GM23338 (cell line): Measurements from ENCODE around the gene AQP5.

Experiments
- CREB1 ChIP-seq: fragments of 250-450 bp; sonication (Bioruptor Pico); IDR thresholded peaks from 2 replicates; pipeline ENCODE4 v1.5.0; 2020; ENCODE audit warnings: low read depth, mild to moderate bottlenecking, moderate library complexity
- EZH2phosphoT487 ChIP-seq: fragments of 200-600 bp; sonication (generic); IDR thresholded peaks from one replicate; pipeline ENCODE4 v1.8.1; 2018; ENCODE audit warnings: antibody characterized with exemption; ENCODE audit not compliant: unreplicated experiment
- POLR2AphosphoS5 ChIP-seq: IDR thresholded peaks from 2 replicates; pipeline ENCODE4 v1.6.1; 2016; ENCODE audit warnings: antibody characterized with exemption, low read depth
- ZNF331 ChIP-seq: fragments of 250-450 bp; sonication (Bioruptor Pico); IDR thresholded peaks from 2 replicates; pipeline ENCODE4 v1.5.0; 2020; ENCODE audit warnings: low read depth, mild to moderate bottlenecking, moderate library complexity
- TF ChIP-seq, protein P1 (sequence below), 2 experiments: fragments of 200-600 bp in 1 of 2; sonication (generic) in 1 of 2; conservative IDR thresholded peaks; 2 replicates each; pipeline versions ENCODE4 v1.5.1 to v1.6.1; 2016 to 2017; ENCODE audit warnings: antibody characterized with exemption in 2 of 2, low read depth in 2 of 2, mild to moderate bottlenecking in 2 of 2, moderate library complexity in 1 of 2
- TF ChIP-seq, protein P2 (sequence below): fragments of 250-450 bp; sonication (Bioruptor Pico); IDR thresholded peaks from 2 replicates; pipeline ENCODE4 v1.5.0; 2020; ENCODE audit warnings: mild to moderate bottlenecking, moderate library complexity

DNA sequence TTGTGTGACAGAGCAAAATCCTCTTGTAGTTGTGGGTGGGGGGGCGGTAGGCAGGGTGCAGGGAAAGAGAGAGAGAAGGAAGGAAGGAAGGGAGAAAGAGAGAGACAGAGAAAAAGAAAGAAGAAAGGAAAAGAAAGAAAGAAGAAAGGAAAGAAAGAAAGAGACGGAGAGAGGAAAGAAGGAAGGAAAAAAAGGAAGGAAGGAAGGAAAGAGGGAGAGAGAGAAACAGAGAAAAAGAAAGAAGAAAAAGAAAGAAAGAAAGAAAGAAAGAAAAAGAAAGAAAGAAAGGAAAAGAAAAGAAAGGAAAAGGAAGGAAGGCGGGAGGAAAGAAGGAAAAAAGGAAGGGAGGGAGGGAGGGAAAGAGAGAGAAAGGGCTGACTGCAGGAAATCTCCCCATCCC is 40.4 kb upstream of the AQP5 start:
- TF ChIP-seq, protein P1, sequence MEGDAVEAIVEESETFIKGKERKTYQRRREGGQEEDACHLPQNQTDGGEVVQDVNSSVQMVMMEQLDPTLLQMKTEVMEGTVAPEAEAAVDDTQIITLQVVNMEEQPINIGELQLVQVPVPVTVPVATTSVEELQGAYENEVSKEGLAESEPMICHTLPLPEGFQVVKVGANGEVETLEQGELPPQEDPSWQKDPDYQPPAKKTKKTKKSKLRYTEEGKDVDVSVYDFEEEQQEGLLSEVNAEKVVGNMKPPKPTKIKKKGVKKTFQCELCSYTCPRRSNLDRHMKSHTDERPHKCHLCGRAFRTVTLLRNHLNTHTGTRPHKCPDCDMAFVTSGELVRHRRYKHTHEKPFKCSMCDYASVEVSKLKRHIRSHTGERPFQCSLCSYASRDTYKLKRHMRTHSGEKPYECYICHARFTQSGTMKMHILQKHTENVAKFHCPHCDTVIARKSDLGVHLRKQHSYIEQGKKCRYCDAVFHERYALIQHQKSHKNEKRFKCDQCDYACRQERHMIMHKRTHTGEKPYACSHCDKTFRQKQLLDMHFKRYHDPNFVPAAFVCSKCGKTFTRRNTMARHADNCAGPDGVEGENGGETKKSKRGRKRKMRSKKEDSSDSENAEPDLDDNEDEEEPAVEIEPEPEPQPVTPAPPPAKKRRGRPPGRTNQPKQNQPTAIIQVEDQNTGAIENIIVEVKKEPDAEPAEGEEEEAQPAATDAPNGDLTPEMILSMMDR (conservative IDR thresholded peaks at IDR 0.05; ENCODE audit: low read depth in 2 of 2), result no peak
- no peak for TF ChIP-seq CREB1 (CRISPR knock-in tag)
- no peak for TF ChIP-seq ZNF331 (CRISPR knock-in tag)
- no peak for TF ChIP-seq POLR2AphosphoS5
- no peak for TF ChIP-seq EZH2phosphoT487
- TF ChIP-seq, protein P2, sequence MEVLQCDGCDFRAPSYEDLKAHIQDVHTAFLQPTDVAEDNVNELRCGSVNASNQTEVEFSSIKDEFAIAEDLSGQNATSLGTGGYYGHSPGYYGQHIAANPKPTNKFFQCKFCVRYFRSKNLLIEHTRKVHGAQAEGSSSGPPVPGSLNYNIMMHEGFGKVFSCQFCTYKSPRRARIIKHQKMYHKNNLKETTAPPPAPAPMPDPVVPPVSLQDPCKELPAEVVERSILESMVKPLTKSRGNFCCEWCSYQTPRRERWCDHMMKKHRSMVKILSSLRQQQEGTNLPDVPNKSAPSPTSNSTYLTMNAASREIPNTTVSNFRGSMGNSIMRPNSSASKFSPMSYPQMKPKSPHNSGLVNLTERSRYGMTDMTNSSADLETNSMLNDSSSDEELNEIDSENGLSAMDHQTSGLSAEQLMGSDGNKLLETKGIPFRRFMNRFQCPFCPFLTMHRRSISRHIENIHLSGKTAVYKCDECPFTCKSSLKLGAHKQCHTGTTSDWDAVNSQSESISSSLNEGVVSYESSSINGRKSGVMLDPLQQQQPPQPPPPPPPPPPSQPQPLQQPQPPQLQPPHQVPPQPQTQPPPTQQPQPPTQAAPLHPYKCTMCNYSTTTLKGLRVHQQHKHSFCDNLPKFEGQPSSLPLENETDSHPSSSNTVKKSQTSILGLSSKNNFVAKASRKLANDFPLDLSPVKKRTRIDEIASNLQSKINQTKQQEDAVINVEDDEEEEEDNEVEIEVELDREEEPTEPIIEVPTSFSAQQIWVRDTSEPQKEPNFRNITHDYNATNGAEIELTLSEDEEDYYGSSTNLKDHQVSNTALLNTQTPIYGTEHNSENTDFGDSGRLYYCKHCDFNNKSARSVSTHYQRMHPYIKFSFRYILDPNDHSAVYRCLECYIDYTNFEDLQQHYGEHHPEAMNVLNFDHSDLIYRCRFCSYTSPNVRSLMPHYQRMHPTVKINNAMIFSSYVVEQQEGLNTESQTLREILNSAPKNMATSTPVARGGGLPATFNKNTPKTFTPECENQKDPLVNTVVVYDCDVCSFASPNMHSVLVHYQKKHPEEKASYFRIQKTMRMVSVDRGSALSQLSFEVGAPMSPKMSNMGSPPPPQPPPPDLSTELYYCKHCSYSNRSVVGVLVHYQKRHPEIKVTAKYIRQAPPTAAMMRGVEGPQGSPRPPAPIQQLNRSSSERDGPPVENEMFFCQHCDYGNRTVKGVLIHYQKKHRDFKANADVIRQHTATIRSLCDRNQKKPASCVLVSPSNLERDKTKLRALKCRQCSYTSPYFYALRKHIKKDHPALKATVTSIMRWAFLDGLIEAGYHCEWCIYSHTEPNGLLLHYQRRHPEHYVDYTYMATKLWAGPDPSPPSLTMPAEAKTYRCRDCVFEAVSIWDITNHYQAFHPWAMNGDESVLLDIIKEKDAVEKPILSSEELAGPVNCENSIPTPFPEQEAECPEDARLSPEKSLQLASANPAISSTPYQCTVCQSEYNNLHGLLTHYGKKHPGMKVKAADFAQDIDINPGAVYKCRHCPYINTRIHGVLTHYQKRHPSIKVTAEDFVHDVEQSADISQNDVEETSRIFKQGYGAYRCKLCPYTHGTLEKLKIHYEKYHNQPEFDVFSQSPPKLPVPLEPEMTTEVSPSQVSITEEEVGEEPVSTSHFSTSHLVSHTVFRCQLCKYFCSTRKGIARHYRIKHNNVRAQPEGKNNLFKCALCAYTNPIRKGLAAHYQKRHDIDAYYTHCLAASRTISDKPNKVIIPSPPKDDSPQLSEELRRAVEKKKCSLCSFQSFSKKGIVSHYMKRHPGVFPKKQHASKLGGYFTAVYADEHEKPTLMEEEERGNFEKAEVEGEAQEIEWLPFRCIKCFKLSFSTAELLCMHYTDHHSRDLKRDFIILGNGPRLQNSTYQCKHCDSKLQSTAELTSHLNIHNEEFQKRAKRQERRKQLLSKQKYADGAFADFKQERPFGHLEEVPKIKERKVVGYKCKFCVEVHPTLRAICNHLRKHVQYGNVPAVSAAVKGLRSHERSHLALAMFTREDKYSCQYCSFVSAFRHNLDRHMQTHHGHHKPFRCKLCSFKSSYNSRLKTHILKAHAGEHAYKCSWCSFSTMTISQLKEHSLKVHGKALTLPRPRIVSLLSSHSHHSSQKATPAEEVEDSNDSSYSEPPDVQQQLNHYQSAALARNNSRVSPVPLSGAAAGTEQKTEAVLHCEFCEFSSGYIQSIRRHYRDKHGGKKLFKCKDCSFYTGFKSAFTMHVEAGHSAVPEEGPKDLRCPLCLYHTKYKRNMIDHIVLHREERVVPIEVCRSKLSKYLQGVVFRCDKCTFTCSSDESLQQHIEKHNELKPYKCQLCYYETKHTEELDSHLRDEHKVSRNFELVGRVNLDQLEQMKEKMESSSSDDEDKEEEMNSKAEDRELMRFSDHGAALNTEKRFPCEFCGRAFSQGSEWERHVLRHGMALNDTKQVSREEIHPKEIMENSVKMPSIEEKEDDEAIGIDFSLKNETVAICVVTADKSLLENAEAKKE, result no peak
